MM.1S (cell line): ENCODE results near the gene CNTNAP2.

ENCODE experiments used
- DNase-seq: peaks from one replicate; pipeline ENCODE4 v3.0.0-alpha.2; 2015
- H2AFZ ChIP-seq: fragments of 300-600 bp; sonication (generic); 2 replicates; pipeline ENCODE4 v1.6.0; 2016; ENCODE audit warnings: antibody characterized with exemption, low read length
- H3F3A ChIP-seq: fragments of 300-600 bp; sonication (generic); 2 replicates; pipeline ENCODE4 v1.6.1; 2016; ENCODE audit warnings: mild to moderate bottlenecking, antibody characterized with exemption, low read length, moderate library complexity, mixed read lengths; ENCODE audit not compliant: insufficient read depth
- H3K27ac ChIP-seq: fragments of 300-600 bp; sonication (generic); 2 replicates; pipeline ENCODE4 v1.5.1; 2016; ENCODE audit warnings: mild to moderate bottlenecking, low read length
- H3K27me3 ChIP-seq: fragments of 300-600 bp; sonication (generic); replicated peaks from 2 replicates; pipeline ENCODE4 v1.6.0; 2016; ENCODE audit warnings: low read length; ENCODE audit not compliant: insufficient read depth
- H3K36me3 ChIP-seq: fragments of 300-600 bp; sonication (generic); replicated peaks from 2 replicates; pipeline ENCODE4 v1.6.1; 2016; ENCODE audit warnings: mild to moderate bottlenecking, low read length, mixed read lengths; ENCODE audit not compliant: insufficient read depth
- H3K4me1 ChIP-seq: fragments of 300-600 bp; sonication (generic); 2 replicates; pipeline ENCODE4 v1.6.1; 2016; ENCODE audit warnings: low read length, mixed read lengths
- H3K4me2 ChIP-seq: fragments of 300-600 bp; sonication (generic); 2 replicates; pipeline ENCODE4 v1.6.0; 2016; ENCODE audit warnings: low read depth, low read length
- H3K4me3 ChIP-seq: fragments of 300-600 bp; sonication (generic); 2 replicates; pipeline ENCODE4 v1.5.1; 2016; ENCODE audit warnings: low read length, mixed read lengths
- H3K79me2 ChIP-seq: fragments of 300-600 bp; sonication (generic); 2 replicates; pipeline ENCODE4 v1.6.1; 2016; ENCODE audit warnings: mixed run types, low read length, mixed read lengths
- H3K9ac ChIP-seq: fragments of 300-600 bp; sonication (generic); 2 replicates; pipeline ENCODE4 v1.6.1; 2016; ENCODE audit warnings: low read length, mixed read lengths
- H3K9me2 ChIP-seq: fragments of 300-600 bp; sonication (generic); replicated peaks from 2 replicates; pipeline ENCODE4 v1.6.1; 2016; ENCODE audit warnings: mild to moderate bottlenecking, low read length, mixed read lengths; ENCODE audit not compliant: insufficient read depth
- H3K9me3 ChIP-seq: fragments of 300-600 bp; sonication (generic); replicated peaks from 2 replicates; pipeline ENCODE4 v1.6.1; 2016; ENCODE audit warnings: mild to moderate bottlenecking, low read length, mixed read lengths; ENCODE audit not compliant: insufficient read depth
- H4K20me1 ChIP-seq: fragments of 300-600 bp; sonication (generic); 2 replicates; pipeline ENCODE4 v1.6.1; 2016; ENCODE audit warnings: mild to moderate bottlenecking, low read length, moderate library complexity, mixed read lengths; ENCODE audit not compliant: insufficient read depth
- CTCF ChIP-seq: fragments of 300-600 bp; sonication (generic); IDR thresholded peaks from 2 replicates; pipeline ENCODE4 v1.5.1; 2016; ENCODE audit warnings: antibody characterized with exemption, low read length, mixed read lengths
- EZH2 ChIP-seq: fragments of 300-600 bp; sonication (generic); optimal IDR thresholded peaks from 2 replicates; pipeline ENCODE3; 2017; ENCODE audit warnings: low read depth, mild to moderate bottlenecking, antibody characterized with exemption, low read length, mixed read lengths
- EZH2phosphoT487 ChIP-seq: fragments of 300-600 bp; sonication (generic); IDR thresholded peaks from 2 replicates; pipeline ENCODE4 v1.6.1; 2018; ENCODE audit warnings: antibody characterized with exemption, low read length

Gene CNTNAP2

GRCh38 chr7:147535701-147536111 is 1419.1 kb downstream of the CNTNAP2 start:
- no peak overlapping the region for H3K4me2 ChIP-seq
- no peaks in the 10 kb centered on the region for H3K9me3 ChIP-seq
- no peaks in the 10 kb centered on the region for H4K20me1 ChIP-seq
- no peaks in the 10 kb centered on the region for H3K4me1 ChIP-seq
- TF ChIP-seq EZH2: no peak
- H3K27ac ChIP-seq: no peak overlapping the region
- DNase-seq: no peak
- no peak overlapping the region for H3K9ac ChIP-seq
- no peaks in the 10 kb centered on the region for H3K27me3 ChIP-seq
- no peaks in the 10 kb centered on the region for H3F3A ChIP-seq
- H2AFZ ChIP-seq: no peak overlapping the region
- no peaks in the 10 kb centered on the region for H3K9me2 ChIP-seq
- H3K36me3 ChIP-seq: no peaks in the 10 kb centered on the region
- no peak overlapping the region for H3K4me3 ChIP-seq
- no peaks in the 10 kb centered on the region for H3K79me2 ChIP-seq

DNA sequence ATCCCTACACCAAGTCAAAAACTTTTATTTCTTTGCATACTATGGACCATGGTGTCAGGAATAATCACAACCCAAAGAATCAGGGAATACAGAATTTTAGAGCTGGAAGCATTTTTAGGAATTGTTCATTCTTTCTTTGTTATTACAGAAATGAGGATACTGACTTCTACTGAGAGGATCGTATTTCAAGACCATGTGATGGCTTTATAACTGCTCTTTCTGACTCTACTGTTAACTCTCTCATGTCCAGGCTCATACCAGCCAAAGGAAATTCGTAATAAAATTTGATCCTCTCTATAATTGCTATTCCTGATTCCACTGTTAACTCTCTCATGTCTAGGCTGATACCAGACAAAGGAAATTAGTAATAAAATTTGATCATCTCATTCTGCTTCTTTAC is 1423.1 kb downstream of the CNTNAP2 start:
- Histone ChIP-seq H3K4me1 (no peaks in the 10 kb centered on the region), H3F3A (no peaks in the 10 kb centered on the region), H3K36me3 (no peaks in the 10 kb centered on the region), H3K4me2 (no peak overlapping the region), H3K9me2 (no peaks in the 10 kb centered on the region), H3K9ac (no peak overlapping the region), H3K27me3 (no peaks in the 10 kb centered on the region), H3K9me3 (no peaks in the 10 kb centered on the region), H4K20me1 (no peaks in the 10 kb centered on the region), H3K27ac (no peak overlapping the region), H3K79me2 (no peaks in the 10 kb centered on the region), H3K4me3 (no peak overlapping the region), H2AFZ (no peak overlapping the region)
- TF ChIP-seq CTCF (no peak), EZH2 (no peak), EZH2phosphoT487 (no peak)
- DNase-seq: no peak

DNA sequence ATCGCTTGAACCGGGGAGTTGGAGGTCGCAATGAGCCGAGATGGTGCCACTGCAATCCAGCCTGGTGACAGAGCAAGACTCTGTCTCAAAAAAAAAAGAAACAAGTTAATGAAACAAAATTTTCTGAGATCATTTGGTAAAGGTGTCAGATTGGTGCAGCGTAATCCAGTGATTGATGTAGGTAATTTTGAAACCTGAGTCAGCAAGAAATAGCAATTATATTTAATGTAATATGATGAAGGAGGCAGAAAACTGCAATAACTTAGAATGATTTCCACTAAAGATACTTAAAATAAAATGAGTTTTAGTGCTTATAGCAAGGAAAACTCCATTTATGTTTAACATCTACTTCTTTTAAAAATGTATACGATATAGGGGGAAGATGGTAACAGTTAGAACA is 1424.1 kb downstream of the CNTNAP2 start:
- DNase-seq: no peak
- Histone ChIP-seq H3K9me2 (no peaks in the 10 kb centered on the region), H3K4me2 (no peak overlapping the region), H3K27ac (no peak overlapping the region), H3K9me3 (no peaks in the 10 kb centered on the region), H3K27me3 (no peaks in the 10 kb centered on the region), H4K20me1 (no peaks in the 10 kb centered on the region), H3K4me1 (no peaks in the 10 kb centered on the region), H3K9ac (no peak overlapping the region), H3F3A (no peaks in the 10 kb centered on the region), H2AFZ (no peak overlapping the region), H3K36me3 (no peaks in the 10 kb centered on the region), H3K4me3 (no peak overlapping the region), H3K79me2 (no peaks in the 10 kb centered on the region)
- no peak for TF ChIP-seq EZH2
- no peak for TF ChIP-seq CTCF
- TF ChIP-seq EZH2phosphoT487: no peak

DNA sequence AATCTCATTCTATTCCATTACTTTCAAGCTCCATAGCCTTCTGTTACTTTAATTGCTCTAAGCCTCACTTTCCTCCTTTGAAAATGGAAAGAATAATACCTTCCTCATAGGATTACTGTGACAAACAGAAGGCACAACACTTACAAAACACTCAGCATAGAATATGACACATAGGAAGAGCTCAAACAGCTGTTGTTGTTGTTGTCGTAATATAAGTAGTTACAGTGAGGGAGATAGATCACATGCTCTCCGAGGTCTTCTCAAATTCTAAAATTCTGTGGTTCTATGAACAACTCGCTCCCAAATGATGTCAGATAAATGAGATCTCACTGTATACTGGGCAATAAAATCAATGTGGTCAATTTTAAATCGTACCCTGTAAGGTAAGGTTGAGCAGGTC is 1424.7 kb downstream of the CNTNAP2 start:
- Histone ChIP-seq H3K27ac (no peak overlapping the region), H3K79me2 (no peaks in the 10 kb centered on the region), H3F3A (no peaks in the 10 kb centered on the region), H4K20me1 (no peaks in the 10 kb centered on the region), H3K9me3 (no peaks in the 10 kb centered on the region), H3K4me2 (no peak overlapping the region), H3K9me2 (no peaks in the 10 kb centered on the region), H3K4me3 (no peak overlapping the region), H3K27me3 (no peaks in the 10 kb centered on the region), H3K36me3 (no peaks in the 10 kb centered on the region), H3K4me1 (no peaks in the 10 kb centered on the region), H3K9ac (no peak overlapping the region), H2AFZ (no peak overlapping the region)
- TF ChIP-seq CTCF (no peak), EZH2phosphoT487 (no peak), EZH2 (no peak)
- no peak for DNase-seq
